Measurements from ENCODE around the gene PRPF39.

DNA sequence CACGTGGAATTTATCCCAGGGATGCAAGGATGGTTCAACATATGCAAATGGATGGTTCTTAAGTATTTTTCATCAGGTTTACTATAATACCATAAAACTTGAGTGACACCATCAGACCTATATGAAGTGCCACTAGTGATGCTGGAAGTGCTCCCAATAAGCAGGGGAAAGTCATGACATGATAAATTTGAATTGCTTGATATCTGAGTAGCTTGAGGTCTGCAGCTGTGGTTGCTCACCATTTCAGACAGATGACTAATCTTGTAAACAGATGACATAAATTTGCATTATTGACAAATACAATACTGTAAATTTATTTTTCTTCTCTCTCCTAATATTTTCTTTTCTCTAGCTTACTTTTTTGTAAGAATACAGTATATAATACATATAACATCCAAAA lies 13.7 kb upstream of the PRPF39 start:
- TF ChIP-seq, protein P1, sequence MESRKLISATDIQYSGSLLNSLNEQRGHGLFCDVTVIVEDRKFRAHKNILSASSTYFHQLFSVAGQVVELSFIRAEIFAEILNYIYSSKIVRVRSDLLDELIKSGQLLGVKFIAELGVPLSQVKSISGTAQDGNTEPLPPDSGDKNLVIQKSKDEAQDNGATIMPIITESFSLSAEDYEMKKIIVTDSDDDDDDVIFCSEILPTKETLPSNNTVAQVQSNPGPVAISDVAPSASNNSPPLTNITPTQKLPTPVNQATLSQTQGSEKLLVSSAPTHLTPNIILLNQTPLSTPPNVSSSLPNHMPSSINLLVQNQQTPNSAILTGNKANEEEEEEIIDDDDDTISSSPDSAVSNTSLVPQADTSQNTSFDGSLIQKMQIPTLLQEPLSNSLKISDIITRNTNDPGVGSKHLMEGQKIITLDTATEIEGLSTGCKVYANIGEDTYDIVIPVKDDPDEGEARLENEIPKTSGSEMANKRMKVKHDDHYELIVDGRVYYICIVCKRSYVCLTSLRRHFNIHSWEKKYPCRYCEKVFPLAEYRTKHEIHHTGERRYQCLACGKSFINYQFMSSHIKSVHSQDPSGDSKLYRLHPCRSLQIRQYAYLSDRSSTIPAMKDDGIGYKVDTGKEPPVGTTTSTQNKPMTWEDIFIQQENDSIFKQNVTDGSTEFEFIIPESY (IDR thresholded peaks at IDR 0.05), result no peak
- TF ChIP-seq SP1 (IDR thresholded peaks at IDR 0.05) (no peak), YY1 (IDR thresholded peaks at IDR 0.05) (no peak), CTCF (IDR thresholded peaks at IDR 0.05; ENCODE audit: low read depth, low read length, missing input control) (no peak)
- TF ChIP-seq, protein P2, sequence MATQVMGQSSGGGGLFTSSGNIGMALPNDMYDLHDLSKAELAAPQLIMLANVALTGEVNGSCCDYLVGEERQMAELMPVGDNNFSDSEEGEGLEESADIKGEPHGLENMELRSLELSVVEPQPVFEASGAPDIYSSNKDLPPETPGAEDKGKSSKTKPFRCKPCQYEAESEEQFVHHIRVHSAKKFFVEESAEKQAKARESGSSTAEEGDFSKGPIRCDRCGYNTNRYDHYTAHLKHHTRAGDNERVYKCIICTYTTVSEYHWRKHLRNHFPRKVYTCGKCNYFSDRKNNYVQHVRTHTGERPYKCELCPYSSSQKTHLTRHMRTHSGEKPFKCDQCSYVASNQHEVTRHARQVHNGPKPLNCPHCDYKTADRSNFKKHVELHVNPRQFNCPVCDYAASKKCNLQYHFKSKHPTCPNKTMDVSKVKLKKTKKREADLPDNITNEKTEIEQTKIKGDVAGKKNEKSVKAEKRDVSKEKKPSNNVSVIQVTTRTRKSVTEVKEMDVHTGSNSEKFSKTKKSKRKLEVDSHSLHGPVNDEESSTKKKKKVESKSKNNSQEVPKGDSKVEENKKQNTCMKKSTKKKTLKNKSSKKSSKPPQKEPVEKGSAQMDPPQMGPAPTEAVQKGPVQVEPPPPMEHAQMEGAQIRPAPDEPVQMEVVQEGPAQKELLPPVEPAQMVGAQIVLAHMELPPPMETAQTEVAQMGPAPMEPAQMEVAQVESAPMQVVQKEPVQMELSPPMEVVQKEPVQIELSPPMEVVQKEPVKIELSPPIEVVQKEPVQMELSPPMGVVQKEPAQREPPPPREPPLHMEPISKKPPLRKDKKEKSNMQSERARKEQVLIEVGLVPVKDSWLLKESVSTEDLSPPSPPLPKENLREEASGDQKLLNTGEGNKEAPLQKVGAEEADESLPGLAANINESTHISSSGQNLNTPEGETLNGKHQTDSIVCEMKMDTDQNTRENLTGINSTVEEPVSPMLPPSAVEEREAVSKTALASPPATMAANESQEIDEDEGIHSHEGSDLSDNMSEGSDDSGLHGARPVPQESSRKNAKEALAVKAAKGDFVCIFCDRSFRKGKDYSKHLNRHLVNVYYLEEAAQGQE (IDR thresholded peaks at IDR 0.05), result no peak

Data from liver (tissue), 3 donors.